ENCODE results near the gene CLDN15.
"Not testable (repeated sequence)": the region's sequence is repeated elsewhere in the genome, so short reads cannot be mapped to it uniquely, and the experiment has no call there.

Gene CLDN15

GRCh38 chr7:101222275-101222830 is 15.2 kb downstream of the CLDN15 start:
- DNase-seq (ENCODE audit: low read depth) = no peak

GRCh38 chr7:101220295-101220694 is 17.3 kb downstream of the CLDN15 start:
- no peak for DNase-seq (ENCODE audit: low read depth)

- DNase-seq (ENCODE audit: low read depth) = no peak
Observed at GRCh38 chr7:101218236-101219125, 19.1 kb downstream of the CLDN15 start.

GRCh38 chr7:101217388-101218235 is 20.0 kb downstream of the CLDN15 start, which contains the start of the genes PLOD3 and ZNHIT1:
PLOD3 (minus strand) TSS chr7:101217581; CDS start chr7:101217274, 307 bp downstream.
ZNHIT1 (plus strand) TSS chr7:101218165; CDS start chr7:101218196, 31 bp downstream.
- peak; percentile 93 for DNase-seq (ENCODE audit: low read depth)

- DNase-seq (ENCODE audit: low read depth) = no peak
Observed at GRCh38 chr7:101216860-101217387, 20.7 kb downstream of the CLDN15 start.

DNA sequence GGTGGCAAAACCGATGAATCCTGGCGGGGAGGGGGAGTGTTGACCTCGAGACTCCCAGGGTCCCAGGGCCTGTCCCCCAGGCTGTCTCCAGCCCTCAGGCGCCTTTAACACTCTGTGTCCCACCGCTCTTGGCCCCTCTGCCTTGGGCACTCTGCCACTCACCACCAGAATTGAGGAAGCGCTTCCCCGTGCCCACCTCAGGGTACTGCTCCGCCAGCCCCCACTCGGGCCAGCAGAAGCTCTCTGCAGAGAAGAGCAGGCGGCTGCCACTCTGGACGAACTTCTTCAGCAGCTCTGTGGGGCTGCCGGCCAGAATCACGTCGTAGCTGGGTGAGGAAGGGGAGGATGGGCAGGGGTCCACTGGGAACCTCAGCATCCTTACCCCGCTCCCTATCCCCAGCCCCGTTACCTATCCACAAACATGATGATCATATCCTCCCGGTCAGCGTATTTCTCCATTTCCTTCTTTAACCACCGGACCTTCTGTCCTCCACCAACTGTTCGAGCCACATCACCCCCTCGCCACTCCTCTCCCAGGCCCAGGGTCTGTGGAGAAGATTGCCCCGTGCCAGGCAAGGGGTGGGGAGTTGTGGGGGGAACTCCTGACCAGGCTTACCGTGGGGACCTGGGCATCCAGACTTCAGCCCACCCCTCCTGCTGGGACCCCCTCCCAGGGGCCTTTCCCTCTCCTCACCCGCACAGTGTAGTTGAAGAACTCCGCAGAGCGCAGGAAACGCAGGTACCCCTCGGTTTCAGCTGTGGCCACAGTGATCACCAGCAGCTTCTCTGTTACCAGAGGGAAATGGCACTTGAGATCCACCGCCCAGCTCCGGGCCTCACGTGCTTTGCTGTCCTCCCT is 21.4 kb downstream of the CLDN15 start:
- no peak for DNase-seq (ENCODE audit: low read depth)

DNA sequence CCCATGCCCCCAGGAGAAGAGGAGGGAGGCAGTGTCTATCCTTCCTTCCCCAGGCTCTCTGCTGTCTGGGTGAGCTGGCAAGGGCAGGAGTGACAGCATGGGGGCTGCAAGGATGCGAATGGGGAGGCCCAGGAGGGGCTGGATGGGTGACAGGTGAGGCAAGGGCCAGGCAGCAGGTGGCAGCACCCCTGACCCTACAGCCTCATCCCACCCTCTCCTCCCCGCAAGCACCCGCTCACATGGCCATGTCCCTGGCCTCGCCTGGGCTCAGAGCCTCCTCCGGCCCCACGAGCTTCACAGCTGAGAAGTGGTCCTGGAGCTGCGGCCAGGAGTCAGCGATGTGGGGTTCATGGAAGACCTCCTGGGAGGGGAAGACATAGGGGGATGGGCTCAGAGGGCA is 25.6 kb downstream of the CLDN15 start:
- DNase-seq (ENCODE audit: low read depth) = no peak

DNA sequence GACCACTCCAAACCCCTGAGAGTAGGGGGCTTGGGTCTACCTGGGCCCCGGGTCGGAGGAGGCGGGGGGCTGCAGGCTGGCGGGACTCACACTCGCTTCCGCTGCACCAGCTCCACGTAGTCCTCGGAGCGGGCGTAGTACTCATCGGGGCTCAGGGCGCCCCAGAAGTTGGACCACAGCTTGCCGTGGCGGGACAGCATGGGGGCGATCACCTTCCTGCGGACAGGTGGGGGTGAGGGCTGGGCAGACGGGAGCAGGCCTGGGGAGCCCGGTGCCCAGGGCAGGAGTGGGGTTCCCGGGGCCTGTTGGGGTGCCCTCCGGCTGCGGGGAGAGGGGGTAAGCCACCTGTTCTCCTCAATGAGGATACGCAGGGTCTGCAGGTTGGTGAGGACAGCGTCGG is 26.1 kb downstream of the CLDN15 start:
- DNase-seq (ENCODE audit: low read depth) = no peak

DNA sequence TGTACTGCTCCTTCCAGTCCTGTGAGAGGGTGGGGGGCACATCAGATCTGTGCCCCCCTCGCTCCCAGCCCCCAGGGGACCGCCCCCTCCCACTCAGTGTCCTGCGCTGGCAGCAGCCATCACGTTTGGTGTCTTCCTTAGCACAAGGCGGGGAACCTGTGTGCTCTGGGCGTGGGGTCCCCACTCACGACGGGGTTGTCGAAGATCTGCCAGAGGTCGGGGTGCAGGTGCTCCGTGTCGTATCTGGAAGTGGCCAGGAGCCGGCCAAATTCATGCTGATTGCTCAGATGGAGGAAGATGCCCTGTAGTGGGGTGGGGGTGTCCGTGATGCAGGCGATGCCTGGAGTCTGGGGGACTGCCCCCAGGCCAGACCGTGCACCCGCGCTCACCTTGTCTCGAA is 27.5 kb downstream of the CLDN15 start:
- DNase-seq (ENCODE audit: low read depth) = no peak

- no peak for DNase-seq (ENCODE audit: low read depth)
Observed at GRCh38 chr7:101208794-101209193, 28.8 kb downstream of the CLDN15 start.

- no peak for DNase-seq (ENCODE audit: low read depth)
Observed at GRCh38 chr7:101207459-101207858, 30.1 kb downstream of the CLDN15 start.

DNA sequence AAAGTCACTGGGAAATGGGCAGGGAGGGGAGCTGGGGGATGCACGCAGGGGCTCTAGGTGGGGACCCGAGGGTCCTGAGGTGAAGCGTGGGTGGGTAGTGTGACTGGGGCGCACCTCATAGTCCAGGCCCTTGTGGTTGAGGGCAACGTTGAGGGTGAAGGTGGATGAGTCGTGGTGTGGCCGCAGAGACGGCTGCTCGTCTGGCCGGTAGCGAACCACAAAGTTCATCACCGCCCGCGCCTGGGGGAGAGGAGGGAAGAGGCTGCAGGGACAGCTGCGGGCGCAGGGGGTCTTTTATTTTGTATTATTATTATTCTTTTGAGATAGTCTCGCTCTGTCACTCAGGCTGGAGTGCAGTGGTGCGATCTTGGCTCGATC is 30.9 kb downstream of the CLDN15 start:
- no peak for DNase-seq (ENCODE audit: low read depth)

DNA sequence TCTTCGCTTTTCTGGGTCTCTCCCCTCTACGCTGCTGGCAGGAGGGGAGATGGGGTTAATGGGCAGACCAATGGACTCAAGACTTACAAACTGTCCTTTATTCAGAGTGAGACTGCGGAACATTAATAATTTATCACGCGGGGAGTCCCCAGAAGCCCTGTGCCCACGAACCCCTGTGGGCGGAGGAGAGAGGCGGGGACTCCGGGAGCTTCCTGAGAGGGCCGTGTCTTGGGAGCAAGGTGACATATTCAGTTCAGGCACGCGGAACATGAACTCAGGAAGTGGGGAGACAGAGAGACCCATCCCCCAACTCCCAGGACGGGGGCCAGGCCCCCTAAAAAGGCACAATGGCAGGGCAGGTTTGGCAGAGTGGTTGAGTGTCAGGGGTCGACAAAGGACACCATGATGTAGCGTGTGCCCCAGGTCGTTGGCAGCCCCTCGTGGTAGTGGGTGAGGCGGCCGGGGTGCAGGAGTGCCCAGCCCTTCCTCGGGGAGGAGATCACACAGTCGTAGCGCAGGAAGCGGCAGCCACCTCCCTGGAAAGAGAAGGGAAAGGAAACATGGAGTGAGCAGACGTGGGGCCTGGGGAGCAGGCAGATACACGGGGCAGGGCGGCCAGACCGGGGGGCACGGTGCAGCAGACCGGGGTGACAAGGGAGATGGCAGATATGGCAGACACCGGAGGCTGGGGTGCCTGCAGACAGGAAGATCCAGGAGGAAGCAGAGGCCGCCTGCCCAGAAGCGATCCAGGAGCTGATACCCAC is 31.5 kb downstream of the CLDN15 start:
- no peak for DNase-seq (ENCODE audit: low read depth)

DNA sequence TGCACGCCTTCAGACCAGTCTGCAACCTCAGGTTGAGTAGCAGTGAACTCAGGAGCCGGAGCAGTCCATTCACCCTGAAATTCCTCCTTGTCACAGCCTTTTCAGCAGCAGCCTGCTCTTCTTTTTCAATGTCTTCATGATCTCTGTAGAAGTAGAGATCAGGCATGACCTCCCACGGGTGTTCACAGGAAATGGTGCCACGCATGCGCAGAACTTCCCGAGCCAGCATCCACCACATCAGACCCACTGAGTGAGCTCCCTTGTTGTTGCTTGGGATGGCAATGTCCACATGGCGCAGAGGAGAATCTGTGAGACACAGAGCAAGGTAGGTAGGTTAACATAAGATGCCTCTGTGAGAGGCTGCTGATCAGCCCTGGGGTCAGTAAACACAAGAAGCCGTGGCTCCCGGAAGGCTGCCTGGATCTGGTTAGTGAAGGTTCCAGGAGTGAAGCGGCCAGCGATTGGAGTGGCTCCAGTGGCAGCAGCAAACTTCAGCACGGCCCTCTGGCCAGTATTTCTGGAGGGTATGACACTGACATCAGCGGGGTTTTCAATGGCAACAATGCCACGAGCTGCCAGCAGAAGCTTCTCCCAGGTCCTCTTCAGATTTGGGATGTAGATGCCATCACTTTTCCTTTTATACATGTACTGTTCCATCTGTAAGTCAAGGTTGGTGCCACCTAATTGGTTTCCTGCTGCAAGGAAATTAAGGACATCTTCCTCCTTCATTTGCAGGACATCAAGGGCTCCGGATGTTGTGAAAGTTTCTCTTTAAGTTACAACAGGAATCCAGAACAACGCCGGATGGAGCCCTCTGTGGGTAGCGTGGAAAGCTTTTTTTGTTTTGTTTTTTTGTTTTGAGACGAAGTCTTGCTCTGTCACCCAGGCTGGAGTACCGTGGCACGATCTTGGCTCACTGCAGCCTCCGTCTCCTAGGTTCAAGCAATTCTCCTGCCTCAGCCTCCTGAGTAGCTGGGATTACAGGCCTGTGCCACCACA is 33.6 kb downstream of the CLDN15 start:
- DNase-seq (ENCODE audit: low read depth) = not testable (repeated sequence)

GRCh38 chr7:101202603-101202918 is 35.0 kb downstream of the CLDN15 start:
- no peak for DNase-seq (ENCODE audit: low read depth)

- DNase-seq (ENCODE audit: low read depth) = no peak
Observed at GRCh38 chr7:101201695-101202602, 35.7 kb downstream of the CLDN15 start.

DNA sequence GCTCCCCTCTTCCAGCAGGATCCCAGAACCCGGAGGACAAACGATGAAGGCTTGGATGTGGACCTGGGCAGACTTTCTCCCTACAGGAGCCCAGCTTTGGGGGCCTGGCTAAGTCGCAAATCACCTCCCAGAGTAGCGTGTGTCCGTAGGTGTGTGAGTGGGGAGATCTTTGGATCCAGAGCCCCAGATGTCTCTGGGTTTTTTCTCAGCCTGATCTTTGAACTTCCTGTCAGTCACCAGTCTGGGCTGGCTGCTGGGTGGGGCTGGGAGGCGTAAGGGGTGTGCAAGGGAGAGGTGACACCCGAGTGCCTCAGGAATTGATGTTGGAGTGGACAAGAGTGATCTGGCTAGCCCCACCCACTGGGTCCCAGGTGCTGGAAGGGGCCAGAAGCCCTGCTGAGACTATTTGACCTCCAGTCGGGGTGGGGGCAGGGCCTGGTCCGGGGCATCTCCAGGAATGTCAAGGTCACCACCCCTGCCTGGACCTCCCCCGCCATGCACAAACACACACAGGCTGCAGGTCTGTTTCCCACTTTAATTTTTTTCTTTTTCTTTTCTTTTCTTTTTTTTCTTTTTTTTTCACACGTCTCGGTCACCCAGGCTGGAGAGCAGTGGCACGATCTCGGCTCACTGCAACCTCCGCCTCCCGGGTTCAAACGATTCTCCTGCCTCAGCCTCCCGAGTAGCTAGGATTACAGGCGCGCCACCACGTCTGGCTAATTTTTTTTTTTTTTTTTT is 36.6 kb downstream of the CLDN15 start, which contains the start of gene MOGAT3:
Gene MOGAT3, minus strand, starts transcription at position 175 of the 738 bp plus-strand sequence. CDS start 182 bp downstream, outside the sequence.
- DNase-seq (ENCODE audit: low read depth) = no peak

DNA sequence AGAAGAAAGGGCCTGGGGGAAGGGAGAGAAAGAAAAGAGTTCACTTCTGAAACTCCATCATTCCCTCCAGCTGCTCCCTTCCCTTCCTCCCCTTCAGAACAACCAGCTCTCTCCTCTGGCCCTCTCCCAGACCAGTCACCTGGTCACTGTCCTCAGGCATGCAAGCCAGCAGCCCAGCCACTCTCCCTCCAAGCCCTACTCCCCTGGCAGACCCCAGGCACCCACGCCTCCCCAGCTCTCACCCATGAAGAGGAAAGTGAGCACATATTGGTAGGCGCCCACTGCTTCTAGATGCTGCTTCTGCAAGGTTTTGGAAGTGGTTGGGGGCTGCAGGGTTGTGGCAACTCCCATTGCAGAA is 37.1 kb downstream of the CLDN15 start:
- no peak for DNase-seq (ENCODE audit: low read depth)
